ENCODE data around the gene GRHL3. TPM values are rescaled to one million over a fixed set of nuclear protein-coding genes. Genes with fewer than 3 reads are reported as not detected.

The GRHL3 gene
- total and polyA plus RNA-seq, 10 of the 15 experiments (the other 5 are each of a cell fraction or from before 2014, with no cell fraction given): 0.07 to 0.87 (median 0.34) TPM

DNA sequence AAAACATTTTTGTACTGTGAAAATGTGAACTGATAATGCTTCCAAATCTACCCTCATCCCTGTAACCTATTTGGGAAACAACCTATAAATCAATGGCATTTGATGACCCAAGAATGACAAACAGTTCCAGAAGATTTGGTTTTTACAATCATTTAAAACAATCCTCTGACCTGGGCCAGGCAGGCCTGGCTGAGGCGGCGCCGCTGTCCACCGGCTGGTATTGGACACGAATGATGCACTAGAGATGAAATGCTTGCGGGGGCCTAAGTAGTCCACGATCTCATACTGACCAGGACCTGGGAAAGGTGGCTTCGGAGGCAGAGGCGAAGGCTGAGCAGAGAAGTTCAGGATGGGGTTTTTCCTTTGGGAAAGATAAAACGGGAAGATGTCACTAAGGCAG is 41.5 kb downstream of the GRHL3 start (continued):
- TF ChIP-seq, protein P1, sequence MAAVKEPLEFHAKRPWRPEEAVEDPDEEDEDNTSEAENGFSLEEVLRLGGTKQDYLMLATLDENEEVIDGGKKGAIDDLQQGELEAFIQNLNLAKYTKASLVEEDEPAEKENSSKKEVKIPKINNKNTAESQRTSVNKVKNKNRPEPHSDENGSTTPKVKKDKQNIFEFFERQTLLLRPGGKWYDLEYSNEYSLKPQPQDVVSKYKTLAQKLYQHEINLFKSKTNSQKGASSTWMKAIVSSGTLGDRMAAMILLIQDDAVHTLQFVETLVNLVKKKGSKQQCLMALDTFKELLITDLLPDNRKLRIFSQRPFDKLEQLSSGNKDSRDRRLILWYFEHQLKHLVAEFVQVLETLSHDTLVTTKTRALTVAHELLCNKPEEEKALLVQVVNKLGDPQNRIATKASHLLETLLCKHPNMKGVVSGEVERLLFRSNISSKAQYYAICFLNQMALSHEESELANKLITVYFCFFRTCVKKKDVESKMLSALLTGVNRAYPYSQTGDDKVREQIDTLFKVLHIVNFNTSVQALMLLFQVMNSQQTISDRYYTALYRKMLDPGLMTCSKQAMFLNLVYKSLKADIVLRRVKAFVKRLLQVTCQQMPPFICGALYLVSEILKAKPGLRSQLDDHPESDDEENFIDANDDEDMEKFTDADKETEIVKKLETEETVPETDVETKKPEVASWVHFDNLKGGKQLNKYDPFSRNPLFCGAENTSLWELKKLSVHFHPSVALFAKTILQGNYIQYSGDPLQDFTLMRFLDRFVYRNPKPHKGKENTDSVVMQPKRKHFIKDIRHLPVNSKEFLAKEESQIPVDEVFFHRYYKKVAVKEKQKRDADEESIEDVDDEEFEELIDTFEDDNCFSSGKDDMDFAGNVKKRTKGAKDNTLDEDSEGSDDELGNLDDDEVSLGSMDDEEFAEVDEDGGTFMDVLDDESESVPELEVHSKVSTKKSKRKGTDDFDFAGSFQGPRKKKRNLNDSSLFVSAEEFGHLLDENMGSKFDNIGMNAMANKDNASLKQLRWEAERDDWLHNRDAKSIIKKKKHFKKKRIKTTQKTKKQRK (IDR thresholded peaks at IDR 0.05; ENCODE audit: low read depth, low read length): no peak
- TF ChIP-seq MTA3 (IDR thresholded peaks at IDR 0.05; ENCODE audit: borderline replicate concordance, low read length) (no peak), NBN (IDR thresholded peaks at IDR 0.05) (no peak), ZBTB4 (CRISPR knock-in tag; IDR thresholded peaks at IDR 0.05) (no peak), IKZF2 (IDR thresholded peaks at IDR 0.05) (no peak), PRDM15 (CRISPR knock-in tag; IDR thresholded peaks at IDR 0.05) (no peak)
